ENCODE data around the gene SLC11A2. TPM values are rescaled to one million over a fixed set of nuclear protein-coding genes. Genes with fewer than 3 reads are reported as not detected.
"Not testable (repeated sequence)": the region's sequence is repeated elsewhere in the genome, so short reads cannot be mapped to it uniquely, and the experiment has no call there.

SLC11A2 gene
- polyA plus RNA-seq, 2 donors, result 18.0 to 19.5 TPM

GRCh38 chr12:50960130-50960529, 66.1 kb downstream of the SLC11A2 start:
- no peaks in the 10 kb centered on the region for H3K9me3 ChIP-seq (ENCODE audit: control insufficient read depth in 2 of 2, insufficient read depth in 1 of 2, low read depth in 1 of 2, low read length in 1 of 2)
- H3K27ac ChIP-seq (ENCODE audit: low read depth in 2 of 2, low read length in 1 of 2), result no peak overlapping the region
- no peaks in the 10 kb centered on the region for H3K4me1 ChIP-seq (ENCODE audit: control insufficient read depth in 2 of 2, insufficient read depth in 2 of 2, low read length in 1 of 2)
- H3K27me3 ChIP-seq (ENCODE audit: control insufficient read depth in 1 of 2, insufficient read depth in 2 of 2, low read length in 2 of 2), result no peaks in the 10 kb centered on the region
- H3K4me3 ChIP-seq (ENCODE audit: low read depth in 1 of 2, low read length in 2 of 2), result no peak overlapping the region
- H3K36me3 ChIP-seq (ENCODE audit: control insufficient read depth in 2 of 2, insufficient read depth in 2 of 2, low read length in 1 of 2), result no peaks in the 10 kb centered on the region

GRCh38 chr12:50955697-50956096, 70.5 kb downstream of the SLC11A2 start:
- H3K4me3 ChIP-seq (ENCODE audit: low read depth in 1 of 2, low read length in 2 of 2), result no peak overlapping the region
- H3K27me3 ChIP-seq (ENCODE audit: control insufficient read depth in 1 of 2, insufficient read depth in 2 of 2, low read length in 2 of 2), result no peaks in the 10 kb centered on the region
- no peaks in the 10 kb centered on the region for H3K9me3 ChIP-seq (ENCODE audit: control insufficient read depth in 2 of 2, insufficient read depth in 1 of 2, low read depth in 1 of 2, low read length in 1 of 2)
- H3K27ac ChIP-seq (ENCODE audit: low read depth in 2 of 2, low read length in 1 of 2), result no peak overlapping the region
- WGBS, 2 donors, result 70 to 84% methylated on average over 2 of the region's 2 CpGs
- no peaks in the 10 kb centered on the region for H3K36me3 ChIP-seq (ENCODE audit: control insufficient read depth in 2 of 2, insufficient read depth in 2 of 2, low read length in 1 of 2)
- H3K4me1 ChIP-seq (ENCODE audit: control insufficient read depth in 2 of 2, insufficient read depth in 2 of 2, low read length in 1 of 2), result no peaks in the 10 kb centered on the region

- Histone ChIP-seq H3K27me3 (ENCODE audit: control insufficient read depth in 1 of 2, insufficient read depth in 2 of 2, low read length in 2 of 2) (no peaks in the 10 kb centered on the region), H3K27ac (ENCODE audit: low read depth in 2 of 2, low read length in 1 of 2) (no peak overlapping the region), H3K9me3 (ENCODE audit: control insufficient read depth in 2 of 2, insufficient read depth in 1 of 2, low read depth in 1 of 2, low read length in 1 of 2) (no peaks in the 10 kb centered on the region), H3K36me3 (ENCODE audit: control insufficient read depth in 2 of 2, insufficient read depth in 2 of 2, low read length in 1 of 2) (no peaks in the 10 kb centered on the region), H3K4me1 (ENCODE audit: control insufficient read depth in 2 of 2, insufficient read depth in 2 of 2, low read length in 1 of 2) (no peaks in the 10 kb centered on the region), H3K4me3 (ENCODE audit: low read depth in 1 of 2, low read length in 2 of 2) (no peak overlapping the region)
- WGBS, 2 donors, result 85 to 87% methylated on average over 1 of the region's 1 CpG
These were observed 70.9 kb downstream of the SLC11A2 start for GRCh38 chr12:50955288-50955687.

DNA sequence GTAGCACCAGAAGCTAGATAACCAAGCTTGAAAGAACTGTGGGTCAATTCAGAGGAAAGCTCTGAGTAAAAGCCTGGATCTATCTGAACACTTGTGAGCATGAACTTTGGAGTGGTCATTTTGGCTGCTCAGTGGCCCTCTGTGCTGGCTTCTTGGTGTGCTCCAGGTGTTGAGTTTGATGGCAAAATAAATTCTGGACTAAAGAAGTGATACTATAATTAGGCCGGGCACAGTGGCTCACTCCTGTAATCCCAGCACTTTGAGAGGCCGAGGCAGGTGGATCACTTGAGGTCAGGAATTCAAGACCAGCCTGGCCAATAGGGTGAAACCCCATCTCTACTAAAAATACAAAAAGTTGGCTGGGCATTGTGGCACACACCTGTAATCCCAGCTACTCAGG, 71.4 kb downstream of the SLC11A2 start:
- 94 to 98% methylated on average over 2 of the region's 2 CpGs for WGBS, 2 donors
- not testable (repeated sequence) for H3K4me3 ChIP-seq (ENCODE audit: low read depth in 1 of 2, low read length in 2 of 2); H3K4me1 ChIP-seq (ENCODE audit: control insufficient read depth in 2 of 2, insufficient read depth in 2 of 2, low read length in 1 of 2); H3K36me3 ChIP-seq (ENCODE audit: control insufficient read depth in 2 of 2, insufficient read depth in 2 of 2, low read length in 1 of 2); H3K27me3 ChIP-seq (ENCODE audit: control insufficient read depth in 1 of 2, insufficient read depth in 2 of 2, low read length in 2 of 2); H3K27ac ChIP-seq (ENCODE audit: low read depth in 2 of 2, low read length in 1 of 2); H3K9me3 ChIP-seq (ENCODE audit: control insufficient read depth in 2 of 2, insufficient read depth in 1 of 2, low read depth in 1 of 2, low read length in 1 of 2)

- Histone ChIP-seq H3K27me3 (ENCODE audit: control insufficient read depth in 1 of 2, insufficient read depth in 2 of 2, low read length in 2 of 2) (no peaks in the 10 kb centered on the region), H3K4me3 (ENCODE audit: low read depth in 1 of 2, low read length in 2 of 2) (no peak overlapping the region), H3K27ac (ENCODE audit: low read depth in 2 of 2, low read length in 1 of 2) (no peak overlapping the region), H3K4me1 (ENCODE audit: control insufficient read depth in 2 of 2, insufficient read depth in 2 of 2, low read length in 1 of 2) (no peaks in the 10 kb centered on the region), H3K9me3 (ENCODE audit: control insufficient read depth in 2 of 2, insufficient read depth in 1 of 2, low read depth in 1 of 2, low read length in 1 of 2) (no peaks in the 10 kb centered on the region), H3K36me3 (ENCODE audit: control insufficient read depth in 2 of 2, insufficient read depth in 2 of 2, low read length in 1 of 2) (no peaks in the 10 kb centered on the region)
- 75 to 79% methylated on average over 7 of the region's 7 CpGs for WGBS, 2 donors
These were observed 73.1 kb downstream of the SLC11A2 start for GRCh38 chr12:50953047-50953446.

GRCh38 chr12:50952510-50952909, 73.7 kb downstream of the SLC11A2 start, which contains the start of gene HIGD1C:
Gene HIGD1C, plus strand, starts transcription at chr12:50952544. Its CDS starts 1,455 bp downstream, at chr12:50953999.
- Histone ChIP-seq H3K4me3 (ENCODE audit: low read depth in 1 of 2, low read length in 2 of 2) (no peak within 1 kb of the TSS), H3K27me3 (ENCODE audit: control insufficient read depth in 1 of 2, insufficient read depth in 2 of 2, low read length in 2 of 2) (no peaks in the 10 kb centered on the region), H3K4me1 (ENCODE audit: control insufficient read depth in 2 of 2, insufficient read depth in 2 of 2, low read length in 1 of 2) (no peaks in the 10 kb centered on the region), H3K27ac (ENCODE audit: low read depth in 2 of 2, low read length in 1 of 2) (no peak within 1 kb of the TSS), H3K36me3 (ENCODE audit: control insufficient read depth in 2 of 2, insufficient read depth in 2 of 2, low read length in 1 of 2) (no peaks in the 10 kb centered on the region), H3K9me3 (ENCODE audit: control insufficient read depth in 2 of 2, insufficient read depth in 1 of 2, low read depth in 1 of 2, low read length in 1 of 2) (no peaks in the 10 kb centered on the region)
- 94 to 96% methylated on average over 18 to 19 of the region's 19 CpGs for WGBS, 2 donors

DNA sequence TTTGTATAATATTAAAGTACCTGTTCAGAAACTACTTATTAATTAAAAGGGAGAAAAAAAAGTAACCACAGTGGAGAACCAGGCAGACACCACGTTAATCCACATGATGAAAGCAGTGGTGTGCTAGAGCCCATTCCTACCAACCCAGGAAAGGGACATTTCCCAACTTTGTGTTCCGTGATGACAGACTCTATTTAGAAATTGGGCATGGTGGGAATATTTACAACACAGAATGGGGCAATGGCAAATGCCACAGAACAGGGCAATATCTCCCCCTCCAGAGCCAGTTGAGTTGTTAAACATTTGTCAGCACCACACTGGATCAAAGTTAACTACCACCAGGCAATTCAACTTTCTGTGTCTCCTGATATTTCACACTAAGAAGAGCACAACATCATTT, 75.1 kb downstream of the SLC11A2 start:
- Histone ChIP-seq H3K4me1 (ENCODE audit: control insufficient read depth in 2 of 2, insufficient read depth in 2 of 2, low read length in 1 of 2) (no peaks in the 10 kb centered on the region), H3K9me3 (ENCODE audit: control insufficient read depth in 2 of 2, insufficient read depth in 1 of 2, low read depth in 1 of 2, low read length in 1 of 2) (no peaks in the 10 kb centered on the region), H3K36me3 (ENCODE audit: control insufficient read depth in 2 of 2, insufficient read depth in 2 of 2, low read length in 1 of 2) (no peaks in the 10 kb centered on the region), H3K4me3 (ENCODE audit: low read depth in 1 of 2, low read length in 2 of 2) (no peak overlapping the region), H3K27ac (ENCODE audit: low read depth in 2 of 2, low read length in 1 of 2) (no peak overlapping the region), H3K27me3 (ENCODE audit: control insufficient read depth in 1 of 2, insufficient read depth in 2 of 2, low read length in 2 of 2) (no peaks in the 10 kb centered on the region)
- 89 to 98% methylated on average over 2 of the region's 2 CpGs for WGBS, 2 donors

DNA sequence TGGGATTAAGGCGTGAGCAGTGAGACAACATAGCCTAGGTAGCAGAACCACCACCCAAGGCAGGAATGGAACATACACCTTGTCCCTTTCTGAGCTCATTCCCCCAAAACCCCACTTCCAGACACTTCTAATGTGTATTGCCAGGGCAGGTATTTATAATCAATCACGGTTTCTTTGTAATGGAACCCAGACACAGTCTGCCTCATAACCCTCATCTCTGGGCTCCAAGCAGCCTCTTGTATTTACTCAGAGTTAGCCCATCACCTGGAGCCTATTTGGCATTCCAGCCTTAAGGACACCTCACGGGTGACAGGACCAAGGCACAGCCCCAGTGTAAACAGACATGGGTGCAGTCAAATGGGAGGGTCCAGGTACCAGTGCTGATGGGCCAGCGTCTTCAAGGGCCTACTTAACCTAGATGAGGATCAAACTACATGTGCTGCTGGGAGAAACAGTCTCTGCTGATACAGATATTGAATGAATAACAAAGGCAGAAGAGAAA, 76.3 kb downstream of the SLC11A2 start:
- Histone ChIP-seq H3K27ac (ENCODE audit: low read depth in 2 of 2, low read length in 1 of 2) (no peak overlapping the region), H3K4me1 (ENCODE audit: control insufficient read depth in 2 of 2, insufficient read depth in 2 of 2, low read length in 1 of 2) (no peaks in the 10 kb centered on the region), H3K36me3 (ENCODE audit: control insufficient read depth in 2 of 2, insufficient read depth in 2 of 2, low read length in 1 of 2) (no peaks in the 10 kb centered on the region), H3K27me3 (ENCODE audit: control insufficient read depth in 1 of 2, insufficient read depth in 2 of 2, low read length in 2 of 2) (no peaks in the 10 kb centered on the region), H3K9me3 (ENCODE audit: control insufficient read depth in 2 of 2, insufficient read depth in 1 of 2, low read depth in 1 of 2, low read length in 1 of 2) (no peaks in the 10 kb centered on the region), H3K4me3 (ENCODE audit: low read depth in 1 of 2, low read length in 2 of 2) (no peak overlapping the region)
- WGBS, 2 donors, result 87 to 91% methylated on average over 4 of the region's 4 CpGs

DNA sequence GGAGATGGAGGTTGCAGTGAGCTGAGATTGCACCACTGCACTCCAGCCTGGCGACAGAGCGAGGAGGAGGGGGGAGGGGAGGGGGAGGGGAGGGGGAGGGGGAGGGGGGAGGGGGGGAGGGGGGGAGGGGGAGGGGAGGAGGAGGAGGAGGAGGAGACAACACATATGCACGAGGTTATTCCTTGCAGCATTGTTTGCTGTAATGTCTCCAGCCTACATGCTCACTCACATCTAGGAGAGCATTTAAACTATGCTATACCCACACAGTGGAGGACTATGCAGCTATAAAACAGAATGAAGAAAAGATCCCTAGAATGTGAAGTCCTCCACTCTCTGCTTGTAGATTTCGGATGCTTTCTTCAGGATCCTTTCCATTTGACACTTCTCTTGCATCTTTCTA, 77.4 kb downstream of the SLC11A2 start:
- Histone ChIP-seq H3K4me3 (ENCODE audit: low read depth in 1 of 2, low read length in 2 of 2) (no peak overlapping the region), H3K9me3 (ENCODE audit: control insufficient read depth in 2 of 2, insufficient read depth in 1 of 2, low read depth in 1 of 2, low read length in 1 of 2) (no peaks in the 10 kb centered on the region), H3K27ac (ENCODE audit: low read depth in 2 of 2, low read length in 1 of 2) (no peak overlapping the region), H3K36me3 (ENCODE audit: control insufficient read depth in 2 of 2, insufficient read depth in 2 of 2, low read length in 1 of 2) (no peaks in the 10 kb centered on the region), H3K27me3 (ENCODE audit: control insufficient read depth in 1 of 2, insufficient read depth in 2 of 2, low read length in 2 of 2) (no peaks in the 10 kb centered on the region), H3K4me1 (ENCODE audit: control insufficient read depth in 2 of 2, insufficient read depth in 2 of 2, low read length in 1 of 2) (no peaks in the 10 kb centered on the region)
- 53 to 65% methylated on average over 2 to 3 of the region's 4 CpGs for WGBS, 2 donors

DNA sequence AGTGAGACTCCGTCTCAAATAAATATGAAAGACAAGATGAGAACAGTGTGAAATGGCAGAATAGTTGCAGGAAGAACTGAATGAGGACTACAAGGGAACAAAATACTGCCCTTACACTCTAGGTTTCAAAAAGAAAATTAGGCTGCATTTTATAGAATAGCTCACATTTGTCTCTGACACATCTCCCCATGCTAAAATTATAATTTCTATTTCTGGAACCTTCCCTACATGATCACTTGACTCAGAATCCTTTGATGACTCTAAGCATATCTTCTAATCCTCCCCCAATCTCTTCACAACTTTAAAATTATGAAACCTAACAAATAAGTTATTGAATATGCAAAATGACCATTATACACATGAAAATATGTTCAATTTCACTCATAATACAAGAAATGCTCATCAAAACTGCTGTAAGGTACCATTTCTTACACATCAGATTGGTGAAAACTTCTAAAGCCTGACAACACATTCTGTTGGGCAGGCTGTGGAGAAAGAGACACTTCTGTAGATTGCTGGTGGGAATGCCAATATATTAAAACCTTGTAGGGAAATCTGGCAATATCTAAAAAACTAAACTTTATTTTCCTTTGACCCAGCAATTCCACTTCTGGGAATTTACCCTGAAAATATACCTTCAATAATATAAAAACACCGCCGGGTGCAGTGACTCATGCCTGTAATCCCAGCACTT, 78.1 kb downstream of the SLC11A2 start:
- Histone ChIP-seq H3K27ac (ENCODE audit: low read depth in 2 of 2, low read length in 1 of 2) (no peak overlapping the region), H3K27me3 (ENCODE audit: control insufficient read depth in 1 of 2, insufficient read depth in 2 of 2, low read length in 2 of 2) (no peaks in the 10 kb centered on the region), H3K4me1 (ENCODE audit: control insufficient read depth in 2 of 2, insufficient read depth in 2 of 2, low read length in 1 of 2) (no peaks in the 10 kb centered on the region), H3K9me3 (ENCODE audit: control insufficient read depth in 2 of 2, insufficient read depth in 1 of 2, low read depth in 1 of 2, low read length in 1 of 2) (no peaks in the 10 kb centered on the region), H3K36me3 (ENCODE audit: control insufficient read depth in 2 of 2, insufficient read depth in 2 of 2, low read length in 1 of 2) (no peaks in the 10 kb centered on the region), H3K4me3 (ENCODE audit: low read depth in 1 of 2, low read length in 2 of 2) (no peak overlapping the region)
- WGBS, 2 donors, result 86 to 87% methylated on average over 3 of the region's 3 CpGs
